Upper lobe of left lung (tissue), 4 donors: ENCODE measurements around the gene SF3A1.

ENCODE experiments used
- POLR2A ChIP-seq, 4 donors: fragments of 450-650 bp; IDR thresholded peaks; one replicate each; pipeline ENCODE4 v1.5.1; 2016 to 2017; ENCODE audit warnings: antibody characterized with exemption in 4 of 4, mild to moderate bottlenecking in 2 of 4
- TF ChIP-seq, protein P1 (sequence below), 6 experiments: fragments of 450-650 bp in 4 of 6; fragments of 200-600 bp in 2 of 6; sonication (generic) in 2 of 6; IDR thresholded peaks; one replicate each; pipeline ENCODE4 v1.5.1; 2016 to 2019; ENCODE audit warnings: antibody characterized with exemption in 6 of 6

DNA sequence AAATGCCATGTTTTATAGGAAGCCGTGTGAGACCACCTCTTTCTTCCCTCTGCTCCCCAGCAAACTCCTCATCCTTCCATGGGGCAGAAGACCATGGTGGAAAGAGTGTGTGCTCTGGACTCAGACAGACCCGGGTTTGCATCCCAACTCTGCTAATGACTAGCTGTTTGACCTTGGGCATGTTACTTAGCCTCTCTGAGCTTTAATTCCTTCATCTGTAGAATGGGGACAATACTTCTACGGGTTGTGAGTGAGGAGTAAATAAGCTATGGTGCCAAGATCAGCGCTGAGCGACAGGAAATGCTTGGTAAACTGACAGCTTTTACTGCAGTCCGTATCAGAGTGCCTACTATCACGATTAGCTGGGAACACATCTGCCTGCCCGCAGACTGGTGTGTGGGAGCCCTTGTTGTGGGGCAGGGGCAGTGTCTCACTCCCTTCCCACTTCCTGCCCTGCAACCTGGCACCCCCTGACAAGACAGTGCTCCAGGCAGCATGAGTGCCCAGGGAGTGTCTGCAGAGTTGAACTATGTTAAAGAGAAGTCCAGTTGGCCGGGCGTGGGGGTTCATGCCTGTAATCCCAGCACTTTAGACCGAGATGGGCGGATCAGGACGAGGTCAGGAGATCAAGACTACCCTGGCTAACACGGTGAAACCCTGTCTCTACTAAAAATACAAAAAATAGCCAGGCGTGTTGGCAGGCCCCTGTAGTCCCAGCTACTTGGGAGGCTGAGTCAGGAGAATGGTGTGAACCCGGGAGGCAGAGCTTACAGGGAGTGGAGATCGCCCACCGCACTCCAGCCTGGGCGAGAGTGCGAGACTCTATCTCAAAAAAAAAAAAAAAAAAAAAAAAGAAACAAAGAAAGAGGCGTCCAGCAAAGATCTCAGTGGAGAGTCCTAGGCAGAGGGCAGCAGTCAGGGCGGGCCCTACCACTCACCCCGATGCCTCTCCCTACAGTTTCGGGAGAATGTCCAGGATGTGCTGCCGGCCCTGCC, 42.3 kb upstream of the SF3A1 start:
- no peak for TF ChIP-seq POLR2A (IDR thresholded peaks at IDR 0.05)
- TF ChIP-seq, protein P1, sequence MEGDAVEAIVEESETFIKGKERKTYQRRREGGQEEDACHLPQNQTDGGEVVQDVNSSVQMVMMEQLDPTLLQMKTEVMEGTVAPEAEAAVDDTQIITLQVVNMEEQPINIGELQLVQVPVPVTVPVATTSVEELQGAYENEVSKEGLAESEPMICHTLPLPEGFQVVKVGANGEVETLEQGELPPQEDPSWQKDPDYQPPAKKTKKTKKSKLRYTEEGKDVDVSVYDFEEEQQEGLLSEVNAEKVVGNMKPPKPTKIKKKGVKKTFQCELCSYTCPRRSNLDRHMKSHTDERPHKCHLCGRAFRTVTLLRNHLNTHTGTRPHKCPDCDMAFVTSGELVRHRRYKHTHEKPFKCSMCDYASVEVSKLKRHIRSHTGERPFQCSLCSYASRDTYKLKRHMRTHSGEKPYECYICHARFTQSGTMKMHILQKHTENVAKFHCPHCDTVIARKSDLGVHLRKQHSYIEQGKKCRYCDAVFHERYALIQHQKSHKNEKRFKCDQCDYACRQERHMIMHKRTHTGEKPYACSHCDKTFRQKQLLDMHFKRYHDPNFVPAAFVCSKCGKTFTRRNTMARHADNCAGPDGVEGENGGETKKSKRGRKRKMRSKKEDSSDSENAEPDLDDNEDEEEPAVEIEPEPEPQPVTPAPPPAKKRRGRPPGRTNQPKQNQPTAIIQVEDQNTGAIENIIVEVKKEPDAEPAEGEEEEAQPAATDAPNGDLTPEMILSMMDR (IDR thresholded peaks at IDR 0.05): no peak
